ENCODE measurements around the gene ZNF821. TPM values are rescaled to one million over a fixed set of nuclear protein-coding genes. Genes with fewer than 3 reads are reported as not detected.

Gene ZNF821
- polyA plus RNA-seq (2011; rRNA removed) = 6.3 and 6.5 TPM in 2 replicates
- polyA minus RNA-seq (2011; rRNA and poly(A)+ RNA removed) = 3.4 and 5.0 TPM in 2 replicates

- Histone ChIP-seq H3K9me3 (ENCODE audit: control insufficient read depth, insufficient read depth, low read length) (no peaks in the 10 kb centered on the region), H3K27ac (ENCODE audit: low read depth, low read length) (peak within 1 kb of the TSS; percentile 59), H3K4me3 (ENCODE audit: low read depth, low read length) (peak within 1 kb of the TSS; percentile 77), H3K27me3 (ENCODE audit: control insufficient read depth, insufficient read depth, low read length) (no peaks in the 10 kb centered on the region)
- CTCF ChIA-PET = interaction anchor here (0.6 to 5.7 kb wide), 22 partner anchors 10 to 194 kb away, joined by 3 to 57 read pairs (median 10); partner anchors contain the start of genes AP1G1 and IST1
- no peak for DNase-seq (ENCODE audit: low read depth, low spot score)
- no peak; the same call in 1 of the 2 replicates for TF ChIP-seq CTCF (IDR thresholded peaks at IDR 0.05; ENCODE audit: low read depth, low read length)
- POLR2A ChIA-PET = interaction anchor here (0.6 to 2.5 kb wide), 4 partner anchors 11 to 68 kb away, joined by 4 to 18 read pairs (median 6); partner anchors contain the start of gene IST1
Observed at GRCh38 chr16:71883849-71884638, at the start of gene ZNF821. ZNF821 (minus strand) TSS chr16:71884182; CDS start chr16:71879946, 4,236 bp downstream.

- peak overlapping the region; percentile 21 for H3K27ac ChIP-seq (ENCODE audit: low read depth, low read length)
- no peak for TF ChIP-seq CTCF (IDR thresholded peaks at IDR 0.05; ENCODE audit: low read depth, low read length)
- ChIA-PET CTCF (interaction anchor here (0.7 kb wide), 1 partner anchor 259 kb away, joined by 3 read pairs; no protein-coding TSS in a partner anchor), POLR2A (no interaction called here)
- DNase-seq (ENCODE audit: low read depth, low spot score) = no peak
- peaks cover 3% of the 10 kb centered on the region; the same call in 1 of the 2 replicates for H3K9me3 ChIP-seq (ENCODE audit: control insufficient read depth, insufficient read depth, low read length)
- H3K4me3 ChIP-seq (ENCODE audit: low read depth, low read length) = no peak overlapping the region
- no peaks in the 10 kb centered on the region for H3K27me3 ChIP-seq (ENCODE audit: control insufficient read depth, insufficient read depth, low read length)
Observed at GRCh38 chr16:71933017-71933416, 49.0 kb upstream of the ZNF821 start.

- ChIA-PET CTCF (interaction anchor here (0.6 to 1.7 kb wide), 2 partner anchors 12 to 30 kb away, joined by 3 to 5 read pairs; no protein-coding TSS in a partner anchor), POLR2A (no interaction called here)
Observed at GRCh38 chr16:71931599-71931998, 47.6 kb upstream of the ZNF821 start.

GRCh38 chr16:71931001-71931400, 47.0 kb upstream of the ZNF821 start:
- Histone ChIP-seq H3K27me3 (ENCODE audit: control insufficient read depth, insufficient read depth, low read length) (no peaks in the 10 kb centered on the region), H3K4me3 (ENCODE audit: low read depth, low read length) (no peak overlapping the region), H3K9me3 (ENCODE audit: control insufficient read depth, insufficient read depth, low read length) (no peaks in the 10 kb centered on the region), H3K27ac (ENCODE audit: low read depth, low read length) (no peak overlapping the region)
- no peak for TF ChIP-seq CTCF (IDR thresholded peaks at IDR 0.05; ENCODE audit: low read depth, low read length)
- no peak for DNase-seq (ENCODE audit: low read depth, low spot score)
- ChIA-PET CTCF (interaction anchor here (0.6 to 1.7 kb wide), 3 partner anchors 13 to 49 kb away, joined by 3 to 5 read pairs (median 5); no protein-coding TSS in a partner anchor), POLR2A (no interaction called here)

More at GRCh38 chr16:71931599-71931998, 47.6 kb upstream of the ZNF821 start:
- Histone ChIP-seq H3K27ac (ENCODE audit: low read depth, low read length) (no peak overlapping the region), H3K27me3 (ENCODE audit: control insufficient read depth, insufficient read depth, low read length) (no peaks in the 10 kb centered on the region), H3K9me3 (ENCODE audit: control insufficient read depth, insufficient read depth, low read length) (no peaks in the 10 kb centered on the region), H3K4me3 (ENCODE audit: low read depth, low read length) (no peak overlapping the region)
- no peak for DNase-seq (ENCODE audit: low read depth, low spot score)
- TF ChIP-seq CTCF (IDR thresholded peaks at IDR 0.05; ENCODE audit: low read depth, low read length) = no peak

All from AG04450 (cell line).